D341Med (cell line): ENCODE measurements around the gene CLMN.

ENCODE experiments used
- DNase-seq: peaks from one replicate; pipeline ENCODE4 v3.0.0; 2012; ENCODE audit warnings: low spot score

Gene CLMN

GRCh38 chr14:95260537-95261361 lies 59.0 kb downstream of the CLMN start:
- no peak for DNase-seq

GRCh38 chr14:95258754-95259593 lies 60.7 kb downstream of the CLMN start:
- no peak for DNase-seq

GRCh38 chr14:95258156-95258555 lies 61.6 kb downstream of the CLMN start:
- no peak for DNase-seq

DNA sequence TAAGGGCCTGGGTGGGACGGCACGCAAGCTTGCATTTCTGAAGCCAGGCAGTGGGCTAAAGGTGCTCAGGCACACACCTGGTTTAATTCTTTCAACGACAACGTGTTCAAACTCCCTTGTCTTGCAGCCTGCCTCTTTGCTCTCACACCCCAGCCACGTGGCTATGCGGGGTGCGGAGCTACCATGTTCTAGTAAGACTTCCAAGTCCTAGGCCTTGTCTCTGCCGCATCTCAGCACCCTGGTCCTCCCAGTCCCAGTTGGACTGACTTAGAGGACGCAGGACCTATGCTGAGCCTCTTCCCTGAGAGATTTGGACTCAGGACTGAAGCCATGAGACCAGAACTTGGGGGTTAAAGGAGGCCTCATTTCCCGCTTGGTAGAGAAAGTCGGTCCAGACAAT lies 62.2 kb downstream of the CLMN start:
- DNase-seq: no peak

DNA sequence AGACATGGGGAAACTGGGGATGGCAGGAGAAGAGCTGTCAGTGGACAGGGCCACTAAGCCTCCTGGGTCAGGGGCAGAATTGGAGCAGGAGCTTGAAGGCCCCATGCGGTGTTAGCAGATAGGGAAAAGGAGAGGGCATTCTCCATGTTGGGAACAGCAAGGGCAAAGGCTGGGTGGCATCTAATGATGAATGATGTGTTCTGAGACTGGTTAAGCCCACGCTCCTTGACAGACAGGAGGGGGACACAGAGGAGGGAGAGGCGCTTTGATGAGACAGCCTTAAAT lies 63.0 kb downstream of the CLMN start:
- DNase-seq: no peak

DNA sequence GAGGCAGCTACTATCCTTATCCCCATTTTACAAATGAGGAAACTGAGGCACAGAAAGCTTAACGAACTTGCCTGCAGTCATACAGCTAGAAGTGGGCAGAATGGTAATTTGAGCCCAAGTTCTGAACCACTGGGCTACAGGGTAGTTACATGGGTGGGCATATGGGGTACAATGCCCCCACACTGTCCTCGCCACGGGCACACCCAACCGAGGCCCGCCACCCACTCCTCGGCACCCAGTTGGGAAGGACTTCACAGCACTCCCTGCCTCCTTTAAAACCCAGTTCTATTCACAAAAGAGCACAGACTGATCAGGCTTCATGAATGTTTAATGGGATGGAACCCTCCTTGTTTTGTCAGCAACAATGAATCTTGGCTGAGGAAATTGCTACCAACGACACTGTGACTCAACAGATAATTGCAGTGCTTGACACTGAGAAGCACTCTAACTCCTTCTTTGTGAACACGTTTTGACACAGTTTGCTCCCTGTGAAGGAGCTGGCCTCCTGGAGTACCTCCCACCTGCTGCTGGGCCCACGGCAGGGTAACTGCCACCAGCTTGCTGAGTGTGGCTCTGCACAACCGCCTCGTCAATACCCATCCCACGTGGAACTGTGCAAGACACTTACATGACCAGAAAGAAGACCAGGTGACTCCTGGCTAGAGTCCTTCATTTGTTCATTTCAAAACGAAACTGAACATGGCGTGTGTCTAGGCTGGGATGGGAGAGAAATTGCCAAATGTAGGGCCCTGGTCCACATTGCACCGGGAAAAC lies 63.5 kb downstream of the CLMN start:
- no peak for DNase-seq

DNA sequence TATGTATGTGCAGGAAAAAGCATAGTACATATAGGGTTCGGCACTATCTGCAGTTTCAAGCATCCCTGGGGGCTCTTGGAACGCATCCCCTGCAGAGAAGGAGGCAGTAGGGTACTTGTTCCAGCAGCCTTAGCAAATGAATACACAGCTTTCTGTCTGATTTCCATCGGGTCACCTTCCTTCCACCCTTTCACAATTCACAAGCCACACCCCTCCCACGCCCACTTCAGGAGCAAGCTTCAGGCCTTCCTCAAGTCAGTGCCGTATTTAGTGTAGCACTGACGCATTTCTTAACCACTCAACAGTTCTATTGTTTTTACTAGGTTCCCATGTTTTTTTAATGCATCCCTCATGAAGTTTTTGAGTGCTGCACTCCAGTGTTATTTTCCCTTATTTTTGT lies 64.2 kb downstream of the CLMN start:
- no peak for DNase-seq

DNA sequence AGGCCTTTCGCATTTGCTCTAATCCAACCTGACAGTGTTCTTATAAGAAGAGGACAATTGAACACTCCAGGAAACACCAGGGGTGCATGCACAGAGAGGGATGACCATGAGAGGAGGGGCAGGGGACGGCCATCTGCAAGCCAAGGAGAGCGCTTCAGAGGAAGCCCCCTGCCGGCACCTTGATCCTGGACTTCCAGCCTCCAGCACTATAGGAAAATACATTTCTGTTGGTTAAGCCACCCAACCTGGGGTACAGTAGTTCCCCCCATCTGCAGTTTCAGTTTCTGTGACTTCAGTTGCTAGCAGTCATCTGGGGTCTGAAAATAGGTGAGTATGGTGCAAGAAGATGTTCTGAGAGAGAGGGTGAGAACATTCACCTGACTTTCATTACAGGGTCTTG lies 64.7 kb downstream of the CLMN start:
- DNase-seq: no peak

GRCh38 chr14:95254288-95254687 lies 65.4 kb downstream of the CLMN start:
- DNase-seq: no peak

GRCh38 chr14:95253039-95253630 lies 66.6 kb downstream of the CLMN start:
- DNase-seq: no peak

DNA sequence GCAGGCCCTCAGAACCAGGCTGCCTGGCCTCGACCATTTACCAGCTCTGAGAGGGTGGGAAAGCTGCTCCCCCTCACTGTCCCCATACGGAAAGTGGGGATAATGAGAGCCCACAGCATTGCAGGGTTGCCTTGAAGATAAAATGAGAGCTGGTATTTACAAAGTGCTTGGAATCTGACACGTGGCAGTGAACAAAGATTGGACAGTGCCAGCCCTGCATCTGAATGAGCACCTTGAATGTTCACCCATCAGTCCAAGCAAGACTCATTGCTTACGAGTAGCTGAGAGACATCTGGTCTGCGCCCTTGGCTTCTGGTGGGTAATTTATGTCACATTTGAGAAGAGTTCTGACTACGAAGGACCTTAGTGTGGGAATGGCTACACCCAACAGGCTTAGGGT lies 67.5 kb downstream of the CLMN start:
- no peak for DNase-seq

DNA sequence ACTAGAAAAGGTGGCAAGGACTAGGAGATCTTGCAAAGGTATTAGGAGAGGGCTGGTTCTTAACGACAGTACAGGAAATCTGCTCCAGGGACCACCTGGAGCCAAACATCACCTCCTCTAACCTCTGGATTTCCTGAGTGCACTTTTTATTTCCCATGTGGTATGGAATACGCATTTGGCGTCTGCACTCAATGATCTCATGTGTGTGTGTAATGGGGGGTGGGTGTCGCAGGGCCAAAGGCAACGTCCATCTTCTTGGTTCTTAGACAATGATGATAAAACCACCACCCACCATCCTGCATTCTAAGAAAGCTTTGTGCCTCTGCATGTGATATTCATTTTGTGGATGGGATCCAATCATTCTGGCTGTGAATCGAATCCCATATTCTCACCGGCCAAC lies 68.8 kb downstream of the CLMN start:
- no peak for DNase-seq

DNA sequence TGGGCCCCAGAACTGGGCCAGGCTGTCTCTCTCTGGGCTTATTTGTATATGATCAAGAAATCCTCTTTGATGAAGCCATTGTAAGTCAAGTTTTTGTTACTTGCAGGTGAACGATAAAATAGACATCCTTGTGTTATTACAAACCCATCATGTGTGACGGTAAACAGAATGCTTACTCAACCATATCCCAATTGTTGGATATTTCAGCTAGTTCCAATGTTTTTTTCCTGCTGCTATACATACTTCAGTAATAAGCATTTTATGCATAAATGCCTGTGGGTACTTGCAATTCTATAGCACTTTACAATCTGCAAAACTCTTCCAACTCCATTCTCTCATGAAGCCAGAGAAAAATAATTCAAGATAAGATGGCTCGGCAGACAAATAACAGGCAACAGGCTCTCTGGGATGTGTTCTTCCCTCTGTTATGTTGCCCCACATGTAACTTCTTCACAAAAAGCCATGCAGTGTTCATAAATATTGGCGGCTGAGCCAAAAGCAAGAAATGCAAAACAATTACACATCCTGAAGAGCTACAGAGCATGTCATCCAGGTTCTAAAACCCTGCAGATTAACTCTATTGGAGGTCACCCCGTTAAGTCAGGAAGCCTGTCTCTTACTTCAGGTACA lies 69.5 kb downstream of the CLMN start:
- DNase-seq: no peak

DNA sequence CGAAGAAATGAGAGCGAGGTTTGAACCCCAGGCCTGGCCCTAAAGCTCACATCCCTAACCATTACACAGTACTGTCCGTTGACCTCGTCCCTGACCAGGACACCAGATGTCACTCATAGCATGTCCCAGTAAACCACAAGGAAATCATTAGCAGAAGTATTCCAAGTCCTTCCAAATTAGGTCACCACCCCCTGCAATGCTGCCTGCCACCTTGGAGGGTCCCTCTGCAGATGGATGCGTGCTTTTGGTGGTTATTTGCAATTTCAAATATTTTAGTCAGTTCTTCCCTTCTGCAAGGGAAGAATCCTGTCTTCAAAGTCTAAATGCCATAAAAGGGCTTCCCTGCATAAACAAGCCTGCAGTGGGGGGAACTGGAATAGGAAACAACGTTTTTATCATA lies 71.3 kb downstream of the CLMN start:
- no peak for DNase-seq

GRCh38 chr14:95246870-95247269 lies 72.8 kb downstream of the CLMN start:
- no peak for DNase-seq

- no peak for DNase-seq
Measured at GRCh38 chr14:95245334-95245733, 74.4 kb downstream of the CLMN start.

DNA sequence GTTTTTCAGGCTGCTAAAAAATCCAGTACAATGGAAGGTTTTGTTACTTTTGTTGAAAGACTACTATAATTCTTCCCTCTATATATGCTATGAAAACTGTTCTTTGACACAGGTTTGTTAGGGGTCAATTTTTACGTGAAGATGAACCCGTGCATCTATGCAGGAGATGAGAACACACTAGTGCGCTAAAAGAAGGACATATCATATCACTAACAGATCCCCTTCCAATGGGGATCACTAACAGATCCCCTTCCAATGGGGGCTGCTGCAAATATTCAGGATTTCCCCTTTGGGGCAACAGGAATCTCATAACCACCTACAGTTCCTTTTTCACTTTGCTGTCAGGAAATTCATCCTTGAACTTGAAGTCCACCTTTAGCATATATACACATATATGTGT lies 75.1 kb downstream of the CLMN start:
- no peak for DNase-seq

DNA sequence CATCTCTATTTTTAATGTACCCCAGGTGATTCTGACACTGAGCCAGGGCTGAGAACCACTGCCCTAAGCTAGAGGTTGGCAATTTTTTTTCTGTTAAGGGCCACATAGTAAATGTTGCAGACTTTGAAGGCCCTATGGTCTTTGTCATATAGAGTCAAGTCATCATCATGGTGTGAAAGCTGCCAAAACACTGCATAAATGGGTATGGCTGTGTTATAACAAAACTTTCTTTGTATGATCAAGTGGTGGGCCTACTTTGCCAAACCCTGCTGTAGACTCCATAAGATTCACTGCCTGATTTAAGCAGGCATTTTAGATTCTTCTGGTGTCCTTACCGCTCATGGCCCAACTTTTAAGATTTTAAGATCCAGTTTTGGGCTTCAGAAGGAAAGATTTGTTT lies 76.8 kb downstream of the CLMN start:
- no peak for DNase-seq

GRCh38 chr14:95240859-95241813 lies 78.6 kb downstream of the CLMN start:
- DNase-seq: no peak

DNA sequence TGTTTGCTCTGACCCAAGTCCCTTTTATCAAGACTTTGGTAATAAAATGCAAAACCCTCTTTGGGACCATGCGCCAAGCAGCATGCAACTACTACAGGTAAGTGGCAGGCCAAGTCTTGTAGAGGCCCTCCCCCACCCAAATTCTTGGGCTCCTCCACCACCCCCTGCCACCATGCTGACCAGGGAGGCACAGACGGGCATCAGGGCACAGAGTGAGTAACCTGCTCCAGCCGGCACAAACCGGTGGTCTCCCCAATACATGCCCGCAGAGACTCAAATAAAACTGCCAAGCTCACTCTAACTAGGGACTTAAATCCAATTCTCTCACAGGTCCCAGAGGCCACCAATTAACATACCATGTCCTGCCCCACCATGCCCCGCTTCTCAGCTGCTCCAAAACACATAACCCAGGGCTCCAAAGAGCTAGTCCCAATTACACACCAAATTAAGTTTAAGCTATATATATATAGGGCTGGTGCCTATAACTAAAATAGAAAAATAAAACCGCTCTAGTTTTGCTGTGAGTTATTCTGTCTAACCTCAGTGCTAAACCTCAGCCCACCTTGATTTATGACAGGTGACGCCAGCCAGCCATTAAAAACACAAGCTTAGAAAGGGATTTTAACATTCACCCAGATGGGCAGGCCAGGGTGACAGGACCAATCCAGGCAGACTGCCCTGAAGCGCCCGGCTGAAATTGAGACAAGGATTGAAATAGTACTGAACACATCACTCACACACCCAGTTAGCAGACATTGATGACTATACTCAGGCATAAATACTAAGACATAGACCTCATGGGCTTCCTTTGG lies 81.0 kb downstream of the CLMN start:
- no peak for DNase-seq
